ENCODE measurements around the gene STUM.
"Not testable (repeated sequence)": the region's sequence is repeated elsewhere in the genome, so short reads cannot be mapped to it uniquely, and the experiment has no call there.

The STUM gene

GRCh38 chr1:226584164-226584563, 35.6 kb downstream of the STUM start:
- no peak for DNase-seq

GRCh38 chr1:226586116-226586515, 37.6 kb downstream of the STUM start:
- DNase-seq, result no peak

DNA sequence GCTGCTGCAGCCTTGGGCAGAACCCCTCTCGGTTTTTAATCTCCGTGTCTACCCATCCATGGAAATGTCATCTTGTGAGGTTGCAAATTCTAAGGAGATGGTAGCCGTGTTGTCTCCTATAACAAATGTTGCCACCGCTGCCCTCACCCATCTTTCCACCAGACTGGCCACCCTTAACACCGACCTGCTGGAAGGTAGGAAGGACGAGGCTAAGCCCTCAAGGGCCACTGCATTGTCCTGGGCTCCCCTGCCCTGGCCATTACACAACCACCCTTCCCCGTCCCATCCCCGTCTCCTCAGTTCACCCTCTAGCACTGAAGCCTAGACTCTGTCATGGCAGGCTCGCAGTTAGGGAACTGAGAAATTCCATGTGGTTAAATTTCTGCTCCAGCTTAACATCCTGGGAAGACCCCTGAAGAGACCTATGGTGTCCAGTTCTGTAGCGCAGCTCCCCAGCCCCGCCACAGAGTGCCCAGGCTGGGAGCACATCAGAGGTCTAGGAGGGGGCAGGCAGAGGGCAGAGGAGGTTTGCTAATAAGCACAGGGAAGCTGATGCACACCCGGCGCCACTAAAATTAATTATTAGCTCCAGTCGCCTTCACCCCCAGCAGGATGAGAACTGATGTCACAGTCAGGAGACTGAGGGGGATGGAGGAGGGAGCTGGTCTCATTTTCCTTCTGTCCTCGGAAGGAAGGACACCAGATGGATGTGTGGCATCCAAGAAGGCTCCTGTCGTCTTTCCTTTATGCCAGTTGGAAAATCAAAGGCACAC, 38.3 kb downstream of the STUM start:
- no peak for DNase-seq

GRCh38 chr1:226588484-226588883, 39.9 kb downstream of the STUM start:
- no peak for DNase-seq

GRCh38 chr1:226589008-226589733, 40.6 kb downstream of the STUM start:
- no peak for DNase-seq

- no peak for DNase-seq
Observed at GRCh38 chr1:226590614-226591013, 42.0 kb downstream of the STUM start.

DNA sequence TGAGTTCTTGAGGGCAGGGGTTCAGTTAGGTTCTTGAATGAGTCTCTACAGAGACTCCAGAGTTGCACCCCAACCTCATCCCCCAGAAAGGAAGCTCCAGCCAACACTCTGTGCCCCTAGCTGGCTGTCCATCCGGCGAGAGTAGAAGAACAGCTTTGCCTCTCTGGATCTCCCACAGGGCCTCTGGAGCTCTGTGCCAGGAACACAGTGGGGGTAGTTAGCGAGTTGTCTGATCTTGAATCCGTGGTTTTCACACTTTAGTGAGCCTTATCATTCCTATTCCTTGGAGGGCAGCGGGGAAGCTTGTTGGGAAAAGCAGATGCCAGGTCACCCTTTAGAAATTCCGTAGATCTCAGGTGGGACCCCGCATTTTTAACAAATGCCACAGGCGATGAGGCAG, 45.0 kb downstream of the STUM start:
- no peak for DNase-seq

DNA sequence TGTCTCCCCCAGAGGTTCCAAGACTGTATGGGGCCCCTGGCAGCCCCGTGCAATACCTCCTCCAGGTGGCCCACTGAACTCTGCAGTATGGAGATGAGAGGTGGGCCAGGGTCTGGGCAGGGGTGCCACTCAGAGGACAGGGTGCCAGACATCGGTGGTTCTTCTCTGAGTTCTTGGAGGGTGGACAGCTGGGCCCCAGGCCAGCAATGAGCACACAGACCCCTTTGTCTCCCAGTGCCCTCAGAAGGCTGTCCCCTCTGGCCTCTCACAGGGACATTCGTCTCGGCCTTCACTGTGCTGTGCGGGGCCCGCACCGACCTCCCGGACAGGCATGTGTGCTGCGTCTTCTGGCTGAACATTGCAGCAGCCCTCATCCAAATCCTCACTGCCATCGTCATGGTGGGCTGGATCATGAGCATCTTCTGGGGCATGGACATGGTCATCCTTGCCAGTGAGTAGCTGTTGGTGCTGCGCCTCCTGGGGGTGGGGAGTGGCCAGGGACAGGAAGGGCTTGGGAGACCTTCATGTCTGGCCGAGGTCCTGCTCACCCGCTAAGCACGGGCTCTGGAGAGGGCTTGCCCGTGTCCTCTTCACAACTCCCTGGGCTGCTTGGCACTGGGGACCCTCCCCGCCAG, 48.1 kb downstream of the STUM start:
- DNase-seq, result no peak

- no peak for DNase-seq
Observed at GRCh38 chr1:226597616-226598454, 49.3 kb downstream of the STUM start.

DNA sequence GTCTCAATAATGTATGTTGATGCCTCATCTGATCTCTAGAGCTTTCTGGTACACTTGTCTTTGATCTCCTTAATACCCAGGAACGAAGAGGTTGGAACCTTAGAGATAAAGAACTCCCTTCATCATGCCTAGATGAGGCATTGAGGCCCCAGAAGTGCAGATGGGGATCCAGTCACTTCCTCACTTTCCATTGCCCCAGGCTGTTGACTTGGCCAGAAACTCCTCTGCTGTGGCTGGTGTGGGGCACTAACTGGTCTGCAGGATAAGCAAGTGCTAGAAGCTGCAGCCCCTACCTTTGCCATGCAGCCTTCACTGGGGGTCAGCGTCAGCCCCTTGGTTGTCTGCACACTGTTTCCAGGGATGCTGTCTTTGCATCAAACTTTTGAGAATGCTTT, 49.9 kb downstream of the STUM start:
- no peak for DNase-seq

- DNase-seq, result not testable (repeated sequence)
Observed at GRCh38 chr1:226598955-226599354, 50.4 kb downstream of the STUM start.

DNA sequence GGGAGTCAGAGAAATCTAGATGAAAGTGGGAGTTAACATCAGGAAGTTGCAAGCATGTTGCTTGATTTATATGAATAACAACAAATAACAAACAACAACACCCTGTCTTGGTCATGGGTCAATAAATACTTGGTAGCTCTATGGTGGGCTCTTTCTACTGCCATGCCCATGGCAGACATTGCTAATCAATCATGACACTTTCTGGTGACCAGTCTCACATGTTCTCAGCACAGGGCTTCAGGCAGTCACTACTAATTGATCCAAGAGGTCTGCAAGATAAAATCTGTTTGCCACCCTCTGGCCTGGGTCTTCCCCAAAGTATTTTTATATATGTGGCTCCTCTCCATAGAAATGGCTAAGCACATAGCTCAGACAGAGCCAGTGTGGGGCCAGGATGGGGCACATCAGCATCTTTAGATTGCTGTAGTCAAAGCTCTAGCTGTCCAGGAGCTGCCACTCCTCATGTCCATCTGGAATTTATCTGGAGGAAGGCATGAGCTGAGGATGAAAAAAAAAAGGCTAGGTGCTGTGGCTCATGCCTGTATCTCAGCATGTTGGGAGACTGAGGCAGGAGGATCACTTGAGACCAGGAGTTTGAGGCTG, 51.2 kb downstream of the STUM start:
- DNase-seq, result no peak

- DNase-seq, result no peak
Observed at GRCh38 chr1:226600254-226600653, 51.7 kb downstream of the STUM start.

DNA sequence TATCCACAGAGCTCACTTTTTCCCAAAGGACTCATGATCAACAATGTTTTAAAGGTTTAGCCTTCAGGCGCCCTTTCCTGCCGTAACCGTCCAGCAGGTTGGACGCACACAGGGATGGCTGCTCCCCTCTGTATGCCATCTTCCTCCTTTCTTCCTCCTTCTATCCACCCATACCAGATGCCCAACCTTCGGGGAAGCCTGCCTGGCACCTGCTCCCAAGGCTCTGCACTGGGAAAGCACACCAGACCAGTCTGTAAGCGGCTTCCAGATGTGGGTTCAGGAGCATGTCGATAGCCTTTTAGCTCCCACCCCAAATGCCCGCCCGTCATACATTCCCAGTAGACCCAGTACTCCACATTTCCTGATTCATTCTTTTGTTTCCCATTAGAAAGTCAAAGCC, 52.9 kb downstream of the STUM start:
- no peak for DNase-seq

GRCh38 chr1:226602186-226603021, 53.8 kb downstream of the STUM start:
- DNase-seq, result no peak

DNA sequence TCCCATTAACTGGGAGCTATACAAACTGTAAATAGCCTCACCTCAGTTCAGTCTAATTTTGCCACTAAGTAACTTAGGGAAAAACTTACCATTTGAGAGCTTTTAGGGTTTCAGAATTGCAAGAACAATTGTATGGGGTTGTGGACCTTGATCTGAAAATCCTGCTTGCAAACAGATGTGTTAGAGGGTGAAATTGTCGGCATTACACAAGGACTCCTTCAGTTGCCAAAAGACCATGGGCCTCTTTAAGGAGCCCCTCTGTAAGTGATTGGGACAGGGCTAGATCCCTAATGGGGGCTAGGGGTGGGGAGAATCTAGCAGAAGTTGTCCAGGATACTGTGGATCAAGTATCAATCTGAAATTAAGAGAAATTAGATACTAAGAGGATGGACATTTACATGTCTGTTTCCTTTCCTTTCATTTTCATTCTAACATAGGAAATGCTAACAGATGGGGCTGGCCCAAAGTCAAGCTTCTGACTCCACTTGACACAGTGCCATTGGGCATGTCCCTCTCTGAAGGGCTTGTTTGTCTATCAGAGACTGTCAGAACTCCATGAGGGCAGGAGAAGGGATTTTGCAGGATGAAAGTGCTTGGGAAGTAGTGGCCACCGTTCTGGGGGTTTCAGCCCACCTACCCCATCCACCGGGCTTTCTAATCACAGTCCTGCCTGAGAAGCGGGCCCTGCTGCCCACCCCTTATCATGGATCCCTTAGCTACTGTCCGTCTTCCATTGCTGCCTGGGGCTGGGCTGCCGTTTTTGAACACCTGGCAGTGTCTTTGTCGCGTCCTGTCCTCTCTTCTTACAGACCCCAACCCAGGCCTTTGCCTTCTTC, 54.7 kb downstream of the STUM start:
- DNase-seq, result no peak

DNA sequence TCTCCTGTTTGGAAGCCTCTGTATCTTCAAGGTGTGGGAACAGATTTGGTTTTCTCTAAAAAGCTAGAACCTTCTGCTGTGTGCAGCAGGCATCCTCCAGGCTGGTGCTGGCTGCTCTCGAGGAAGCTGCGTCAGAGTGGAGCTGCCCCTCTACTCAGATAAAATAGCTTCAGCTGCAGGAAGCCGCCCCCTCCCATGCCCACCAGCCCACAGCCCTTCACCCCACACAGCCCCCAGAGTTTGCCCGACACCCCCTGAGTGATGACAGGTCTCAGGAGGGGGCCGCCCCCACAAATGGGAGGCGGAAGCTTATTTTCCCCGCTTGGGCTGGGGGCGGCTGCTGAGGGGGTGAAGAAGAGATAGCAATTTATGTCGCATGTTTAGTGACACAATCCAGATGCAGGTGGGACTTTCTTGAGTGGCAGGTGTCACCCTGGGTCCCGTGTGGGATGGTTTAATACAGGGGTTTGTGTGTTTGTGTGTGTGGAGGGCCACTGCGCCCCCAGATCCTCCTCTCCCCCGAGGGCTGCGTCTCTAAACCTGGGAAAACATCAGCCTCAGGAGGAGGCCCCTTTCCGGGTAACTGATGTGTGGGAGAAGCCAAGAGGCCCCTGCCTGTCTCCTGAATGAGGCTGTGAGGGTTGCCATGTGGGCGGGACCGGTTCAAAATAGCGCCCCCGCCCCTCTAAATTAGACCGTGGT, 55.4 kb downstream of the STUM start:
- no peak for DNase-seq

DNA sequence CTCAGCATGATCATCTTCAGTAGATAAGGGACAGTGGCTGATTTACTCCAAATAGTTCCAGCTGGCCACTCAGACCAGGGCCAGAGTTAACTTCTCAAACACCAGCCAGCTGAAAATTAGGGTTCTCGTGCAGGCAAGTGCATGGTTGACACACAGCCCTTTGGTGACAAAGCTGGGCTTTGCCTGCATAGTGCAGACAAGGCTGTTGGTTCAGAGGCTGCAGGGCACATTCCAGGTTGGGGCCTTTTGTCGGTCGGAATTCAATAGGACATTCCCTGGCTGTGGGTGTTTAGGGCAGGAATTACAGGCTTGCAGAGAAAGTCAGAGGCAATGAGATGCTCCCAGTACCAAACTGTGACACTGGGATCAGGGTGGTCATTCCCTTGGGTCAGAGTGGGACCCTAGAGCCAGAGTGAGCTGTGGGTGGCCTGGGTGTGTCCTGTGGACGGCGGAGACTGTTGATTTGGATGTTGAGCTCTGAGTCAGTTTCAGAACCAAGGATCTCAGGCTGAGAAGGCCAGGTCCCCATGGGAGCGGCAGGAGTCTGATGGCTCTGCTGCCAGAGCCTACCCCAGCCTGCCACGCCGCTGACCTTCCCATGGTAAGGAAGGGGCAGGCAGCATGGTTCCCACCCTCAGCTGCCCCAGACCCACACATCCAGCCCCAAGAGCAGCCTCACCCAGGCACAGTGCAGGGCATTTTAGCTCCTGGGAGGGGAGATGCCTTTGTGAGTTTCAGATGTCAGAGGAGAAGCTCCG, 56.2 kb downstream of the STUM start:
- DNase-seq, result no peak

- no peak for DNase-seq
Observed at GRCh38 chr1:226605318-226605950, 56.9 kb downstream of the STUM start.

Measured in KG1 (cell line).